Loucy (cell line): ENCODE data around the gene FIBCD1.

Experiments used
- H2AFZ ChIP-seq: fragments of 200-600 bp; sonication (generic); 2 replicates; pipeline ENCODE4 v1.6.0; 2016; ENCODE audit warnings: antibody characterized with exemption, mild to moderate bottlenecking, low read length, moderate library complexity
- H3F3A ChIP-seq: fragments of 200-600 bp; 2 replicates; pipeline ENCODE4 v1.6.0; 2016; ENCODE audit warnings: antibody characterized with exemption, low read depth, mild to moderate bottlenecking
- H3K27me3 ChIP-seq: fragments of 200-600 bp; sonication (generic); 2 replicates; pipeline ENCODE4 v1.6.1; 2014; ENCODE audit warnings: low read length, mild to moderate bottlenecking; ENCODE audit not compliant: insufficient read depth, poor library complexity, severe bottlenecking
- H3K36me3 ChIP-seq: fragments of 200-600 bp; sonication (generic); 2 replicates; pipeline ENCODE4 v1.6.1; 2016; ENCODE audit warnings: low read length; ENCODE audit not compliant: insufficient read depth
- H3K4me1 ChIP-seq: fragments of 200-600 bp; sonication (generic); 2 replicates; pipeline ENCODE4 v1.5.1; 2014; ENCODE audit warnings: low read length, mild to moderate bottlenecking; ENCODE audit not compliant: insufficient read depth, poor library complexity, severe bottlenecking
- H3K4me2 ChIP-seq: fragments of 200-600 bp; sonication (generic); 2 replicates; pipeline ENCODE4 v1.6.0; 2014; ENCODE audit warnings: antibody characterized with exemption, low read length, low read depth, mild to moderate bottlenecking; ENCODE audit not compliant: poor library complexity, severe bottlenecking
- H3K4me3 ChIP-seq: fragments of 200-600 bp; sonication (generic); 2 replicates; pipeline ENCODE4 v1.5.1; 2014; ENCODE audit warnings: low read length, mild to moderate bottlenecking, mixed read lengths; ENCODE audit not compliant: poor library complexity, severe bottlenecking
- H3K79me2 ChIP-seq: fragments of 200-600 bp; sonication (generic); 2 replicates; pipeline ENCODE4 v1.6.1; 2014; ENCODE audit warnings: low read length; ENCODE audit not compliant: insufficient read depth
- H3K9ac ChIP-seq: fragments of 200-600 bp; sonication (generic); 2 replicates; pipeline ENCODE4 v1.6.0; 2014; ENCODE audit warnings: mild to moderate bottlenecking, low read depth, low read length, moderate library complexity; ENCODE audit not compliant: poor library complexity, severe bottlenecking
- H3K9me2 ChIP-seq: fragments of 200-600 bp; sonication (generic); replicated peaks from 2 replicates; pipeline ENCODE4 v1.6.1; 2016; ENCODE audit warnings: low read depth, low read length, mixed read lengths
- H3K9me3 ChIP-seq: fragments of 200-600 bp; sonication (generic); 2 replicates; pipeline ENCODE4 v1.6.1; 2014; ENCODE audit warnings: mild to moderate bottlenecking, antibody characterized with exemption, low read length, low read depth; ENCODE audit not compliant: insufficient read depth
- H4K20me1 ChIP-seq: fragments of 200-600 bp; sonication (generic); 2 replicates; pipeline ENCODE4 v1.6.0; 2014; ENCODE audit warnings: antibody characterized with exemption, low read length, mild to moderate bottlenecking; ENCODE audit not compliant: insufficient read depth, poor library complexity, severe bottlenecking
- EZH2phosphoT487 ChIP-seq: fragments of 200-600 bp; IDR thresholded peaks from 2 replicates; pipeline ENCODE4 v1.6.1; 2018; ENCODE audit warnings: antibody characterized with exemption, mild to moderate bottlenecking, moderate library complexity, borderline replicate concordance
- TF ChIP-seq, protein P1 (sequence below): fragments of 200-600 bp; sonication (generic); conservative IDR thresholded peaks from 2 replicates; pipeline ENCODE4 v1.5.1; 2014; ENCODE audit warnings: mild to moderate bottlenecking, antibody characterized with exemption, low read length

Gene FIBCD1

DNA sequence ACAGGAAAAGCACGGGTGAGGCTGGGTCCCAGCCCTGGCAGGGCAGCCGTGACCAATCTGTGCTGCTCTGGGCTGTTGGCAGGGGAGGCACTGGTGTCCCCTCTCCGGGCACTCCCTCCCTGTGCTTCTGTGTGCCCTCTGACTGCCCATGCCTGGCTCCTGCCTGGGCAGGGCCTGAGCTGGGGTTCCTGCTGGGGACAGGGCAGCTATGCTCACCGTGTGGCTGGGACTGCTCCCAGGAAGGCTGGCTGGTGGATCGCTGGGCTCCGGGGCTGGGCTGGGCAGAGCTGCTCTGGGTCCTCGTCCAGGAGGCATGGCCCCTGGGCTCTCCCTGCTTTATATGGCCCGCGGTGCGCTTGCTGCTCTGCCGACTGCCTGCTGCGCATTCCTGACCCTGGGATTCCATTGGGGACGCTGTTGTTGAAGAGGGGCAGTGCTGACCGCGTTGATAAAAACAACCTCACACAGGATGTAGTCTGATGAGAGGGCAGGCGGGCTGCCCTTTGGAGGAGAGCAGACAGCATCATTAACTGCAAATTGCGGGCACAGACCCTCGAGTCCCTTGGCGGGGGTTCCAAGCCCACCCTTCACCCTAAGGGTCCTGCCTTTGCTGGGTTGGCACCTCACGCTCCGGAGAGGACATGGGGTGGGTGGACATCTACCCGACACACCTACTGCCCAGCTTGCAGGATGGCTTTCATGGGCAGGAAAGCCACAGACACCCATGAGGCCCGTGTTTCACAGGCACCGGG lies 43.4 kb downstream of the FIBCD1 start:
- Histone ChIP-seq H3K79me2 (no peaks in the 10 kb centered on the region), H2AFZ (no peak overlapping the region), H3K9ac (no peak overlapping the region), H3K9me3 (no peaks in the 10 kb centered on the region), H3K9me2 (no peaks in the 10 kb centered on the region), H3K4me1 (no peaks in the 10 kb centered on the region), H3K4me3 (no peak overlapping the region), H3F3A (no peaks in the 10 kb centered on the region), H3K27me3 (no peaks in the 10 kb centered on the region), H4K20me1 (no peaks in the 10 kb centered on the region), H3K4me2 (no peak overlapping the region), H3K36me3 (no peaks in the 10 kb centered on the region)
- TF ChIP-seq, protein P1, sequence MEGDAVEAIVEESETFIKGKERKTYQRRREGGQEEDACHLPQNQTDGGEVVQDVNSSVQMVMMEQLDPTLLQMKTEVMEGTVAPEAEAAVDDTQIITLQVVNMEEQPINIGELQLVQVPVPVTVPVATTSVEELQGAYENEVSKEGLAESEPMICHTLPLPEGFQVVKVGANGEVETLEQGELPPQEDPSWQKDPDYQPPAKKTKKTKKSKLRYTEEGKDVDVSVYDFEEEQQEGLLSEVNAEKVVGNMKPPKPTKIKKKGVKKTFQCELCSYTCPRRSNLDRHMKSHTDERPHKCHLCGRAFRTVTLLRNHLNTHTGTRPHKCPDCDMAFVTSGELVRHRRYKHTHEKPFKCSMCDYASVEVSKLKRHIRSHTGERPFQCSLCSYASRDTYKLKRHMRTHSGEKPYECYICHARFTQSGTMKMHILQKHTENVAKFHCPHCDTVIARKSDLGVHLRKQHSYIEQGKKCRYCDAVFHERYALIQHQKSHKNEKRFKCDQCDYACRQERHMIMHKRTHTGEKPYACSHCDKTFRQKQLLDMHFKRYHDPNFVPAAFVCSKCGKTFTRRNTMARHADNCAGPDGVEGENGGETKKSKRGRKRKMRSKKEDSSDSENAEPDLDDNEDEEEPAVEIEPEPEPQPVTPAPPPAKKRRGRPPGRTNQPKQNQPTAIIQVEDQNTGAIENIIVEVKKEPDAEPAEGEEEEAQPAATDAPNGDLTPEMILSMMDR: no peak
- TF ChIP-seq EZH2phosphoT487: no peak

DNA sequence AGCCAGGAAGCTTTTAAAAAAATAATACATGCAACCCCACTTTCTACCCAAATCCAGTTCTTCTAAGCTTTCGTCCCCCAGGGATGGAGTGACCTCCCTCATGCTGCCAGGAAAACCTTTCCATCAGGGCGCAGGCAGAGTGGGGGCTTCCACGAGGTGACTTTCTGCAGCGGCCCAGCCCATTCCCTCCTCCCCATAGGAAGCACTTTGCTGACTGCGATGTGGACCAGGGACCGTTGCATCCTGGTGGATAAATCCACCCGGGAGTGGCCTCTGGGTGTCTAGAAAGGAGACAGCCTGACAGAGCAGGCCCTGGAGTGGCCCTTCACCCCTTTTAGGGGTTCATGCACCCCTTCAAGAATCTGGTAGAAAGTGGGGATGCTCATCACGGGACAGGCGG lies 44.0 kb downstream of the FIBCD1 start:
- H3K9me2 ChIP-seq: no peaks in the 10 kb centered on the region
- no peak overlapping the region for H3K9ac ChIP-seq
- no peaks in the 10 kb centered on the region for H4K20me1 ChIP-seq
- no peak overlapping the region for H3K4me3 ChIP-seq
- H3K4me1 ChIP-seq: no peaks in the 10 kb centered on the region
- H3K36me3 ChIP-seq: no peaks in the 10 kb centered on the region; the same call in 1 of the 2 replicates
- H3K4me2 ChIP-seq: no peak overlapping the region
- no peaks in the 10 kb centered on the region for H3K79me2 ChIP-seq
- H3F3A ChIP-seq: no peaks in the 10 kb centered on the region
- H3K9me3 ChIP-seq: no peaks in the 10 kb centered on the region
- no peaks in the 10 kb centered on the region for H3K27me3 ChIP-seq
- no peak overlapping the region for H2AFZ ChIP-seq
- TF ChIP-seq, protein P1: no peak
- TF ChIP-seq EZH2phosphoT487: no peak

DNA sequence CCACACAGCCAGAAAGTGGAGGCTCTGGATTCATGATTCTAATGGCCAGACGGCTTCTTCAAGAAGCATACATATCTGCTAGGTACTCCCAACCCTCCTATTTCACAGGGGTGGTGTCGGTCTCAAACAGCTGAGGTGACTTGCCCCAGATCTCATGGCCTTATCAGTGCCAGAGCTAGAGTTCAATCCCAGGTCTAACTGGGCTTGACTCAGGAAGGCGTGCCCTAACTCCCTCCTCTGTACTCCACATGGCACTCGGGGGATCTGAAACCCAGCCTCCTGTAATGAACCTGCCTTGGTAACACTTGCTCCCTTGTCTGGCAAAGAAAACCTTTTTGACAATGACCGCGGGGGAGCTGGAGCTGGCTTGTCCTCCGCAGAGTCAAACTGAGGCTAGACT lies 44.5 kb downstream of the FIBCD1 start:
- H3K4me2 ChIP-seq: no peak overlapping the region
- no peak overlapping the region for H3K4me3 ChIP-seq
- H4K20me1 ChIP-seq: no peaks in the 10 kb centered on the region
- no peaks in the 10 kb centered on the region for H3K9me2 ChIP-seq
- no peaks in the 10 kb centered on the region for H3K79me2 ChIP-seq
- no peaks in the 10 kb centered on the region for H3K9me3 ChIP-seq
- no peak overlapping the region for H2AFZ ChIP-seq
- no peak for TF ChIP-seq EZH2phosphoT487
- TF ChIP-seq, protein P1: no peak
- no peaks in the 10 kb centered on the region for H3K4me1 ChIP-seq
- no peak overlapping the region for H3K9ac ChIP-seq
- H3K27me3 ChIP-seq: no peaks in the 10 kb centered on the region
- no peaks in the 10 kb centered on the region for H3F3A ChIP-seq
- H3K36me3 ChIP-seq: no peaks in the 10 kb centered on the region; the same call in 1 of the 2 replicates
